ENCODE data around the gene FRK. TPM values are rescaled to one million over a fixed set of nuclear protein-coding genes. Genes with fewer than 3 reads are reported as not detected.

The FRK gene
- polyA plus RNA-seq, 1 donor (not counting 4 experiments of a cell fraction or from before 2014, with no cell fraction given), result 2.4 TPM

- DNase-seq (ENCODE audit: low read depth, low spot score) (no peak), FAIRE-seq (no peak)
- Histone ChIP-seq H2AFZ (ENCODE audit: control insufficient read depth, low read length) (no peak overlapping the region), H3K4me1 (ENCODE audit: control insufficient read depth, extremely low read depth, insufficient read depth, low read length) (peaks cover 11% of the 10 kb centered on the region), H3K36me3 (ENCODE audit: control insufficient read depth in 2 of 2, extremely low read depth in 1 of 2, insufficient read depth in 2 of 2, low read length in 2 of 2) (no peaks in the 10 kb centered on the region), H3K9me1 (ENCODE audit: control insufficient read depth, extremely low read depth, insufficient read depth, low read length) (no peaks in the 10 kb centered on the region), H3K27ac (ENCODE audit: control insufficient read depth, insufficient read depth, low read length) (no peak overlapping the region), H3K9ac (ENCODE audit: control insufficient read depth, extremely low read depth, insufficient read depth, low read length) (no peak overlapping the region), H3K4me2 (ENCODE audit: control insufficient read depth, extremely low read depth, insufficient read depth, low read depth, low read length) (no peak overlapping the region), H3K4me3 (ENCODE audit: control insufficient read depth in 2 of 3, extremely low read depth in 1 of 3, insufficient read depth in 2 of 3, low read depth in 1 of 3, low read length in 3 of 3) (no peak overlapping the region), H3K27me3 (ENCODE audit: control insufficient read depth, extremely low read depth, insufficient read depth, low read length) (no peaks in the 10 kb centered on the region), H3K9me3 (ENCODE audit: control insufficient read depth, low read depth, low read length) (no peaks in the 10 kb centered on the region), H4K20me1 (ENCODE audit: control insufficient read depth, extremely low read depth, insufficient read depth, low read length) (no peaks in the 10 kb centered on the region), H3K79me2 (ENCODE audit: control insufficient read depth, insufficient read depth, low read length) (no peaks in the 10 kb centered on the region)
- dilution Hi-C loops (cut with MboI; ENCODE audit: extremely low pct_ligation_motif_present, low sequenced_read_pairs), result no loop called here
- TF ChIP-seq EZH2 (IDR thresholded peaks at IDR 0.05; ENCODE audit: low read length) (no peak), CTCF (optimal IDR thresholded peaks at IDR 0.05 in 1 of 3, IDR thresholded peaks at IDR 0.05 in 1 of 3, conservative IDR thresholded peaks at IDR 0.05 in 1 of 3; ENCODE audit: extremely low read depth in 1 of 3, insufficient read depth in 2 of 3, low read length in 3 of 3) (no peak)
Measured at GRCh38 chr6:116078945-116079344, 18.3 kb upstream of the FRK start.

GRCh38 chr6:116078522-116078921, 17.8 kb upstream of the FRK start:
- dilution Hi-C loops (cut with MboI; ENCODE audit: extremely low pct_ligation_motif_present, low sequenced_read_pairs), result no loop called here
- Histone ChIP-seq H4K20me1 (ENCODE audit: control insufficient read depth, extremely low read depth, insufficient read depth, low read length) (no peaks in the 10 kb centered on the region), H3K9me3 (ENCODE audit: control insufficient read depth, low read depth, low read length) (no peaks in the 10 kb centered on the region), H3K4me2 (ENCODE audit: control insufficient read depth, extremely low read depth, insufficient read depth, low read depth, low read length) (no peak overlapping the region), H3K9me1 (ENCODE audit: control insufficient read depth, extremely low read depth, insufficient read depth, low read length) (peaks cover 2% of the 10 kb centered on the region), H3K4me3 (ENCODE audit: control insufficient read depth in 2 of 3, extremely low read depth in 1 of 3, insufficient read depth in 2 of 3, low read depth in 1 of 3, low read length in 3 of 3) (no peak overlapping the region), H3K79me2 (ENCODE audit: control insufficient read depth, insufficient read depth, low read length) (no peaks in the 10 kb centered on the region), H3K9ac (ENCODE audit: control insufficient read depth, extremely low read depth, insufficient read depth, low read length) (no peak overlapping the region), H3K4me1 (ENCODE audit: control insufficient read depth, extremely low read depth, insufficient read depth, low read length) (peaks cover 15% of the 10 kb centered on the region), H2AFZ (ENCODE audit: control insufficient read depth, low read length) (no peak overlapping the region), H3K27me3 (ENCODE audit: control insufficient read depth, extremely low read depth, insufficient read depth, low read length) (no peaks in the 10 kb centered on the region), H3K27ac (ENCODE audit: control insufficient read depth, insufficient read depth, low read length) (no peak overlapping the region), H3K36me3 (ENCODE audit: control insufficient read depth in 2 of 2, extremely low read depth in 1 of 2, insufficient read depth in 2 of 2, low read length in 2 of 2) (no peaks in the 10 kb centered on the region)
- DNase-seq (ENCODE audit: low read depth, low spot score), result no peak
- TF ChIP-seq CTCF (optimal IDR thresholded peaks at IDR 0.05 in 1 of 3, IDR thresholded peaks at IDR 0.05 in 1 of 3, conservative IDR thresholded peaks at IDR 0.05 in 1 of 3; ENCODE audit: extremely low read depth in 1 of 3, insufficient read depth in 2 of 3, low read length in 3 of 3) (no peak), EZH2 (IDR thresholded peaks at IDR 0.05; ENCODE audit: low read length) (no peak)
- FAIRE-seq, result no peak

All from keratinocyte (primary cell).